GM18526 (cell line): ENCODE data around the gene PRM1.

Source experiments
- POLR2A ChIP-seq: IDR thresholded peaks from 3 replicates; pipeline ENCODE4 v1.6.1; 2011; ENCODE audit not compliant: insufficient read length; ENCODE audit errors: extremely low read depth

The PRM1 gene

GRCh38 chr16:11272484-11272883, 8.6 kb downstream of the PRM1 start:
- TF ChIP-seq POLR2A: no peak

GRCh38 chr16:11271610-11272009, 9.5 kb downstream of the PRM1 start:
- no peak for TF ChIP-seq POLR2A

GRCh38 chr16:11270602-11271162, 10.4 kb downstream of the PRM1 start:
- TF ChIP-seq POLR2A: no peak

GRCh38 chr16:11268921-11269375, 12.2 kb downstream of the PRM1 start, which contains the start of gene TNP2:
TSS of gene TNP2 (minus strand) at chr16:11269325. CDS start at chr16:11269262, 63 bp downstream.
- no peak for TF ChIP-seq POLR2A

GRCh38 chr16:11265124-11265523, 16.0 kb downstream of the PRM1 start:
- no peak for TF ChIP-seq POLR2A

- TF ChIP-seq POLR2A: no peak
Measured at GRCh38 chr16:11264155-11264832, 16.8 kb downstream of the PRM1 start.

- no peak for TF ChIP-seq POLR2A
Measured at GRCh38 chr16:11263737-11264136, 17.4 kb downstream of the PRM1 start.

- no peak for TF ChIP-seq POLR2A
Measured at GRCh38 chr16:11262915-11263314, 18.2 kb downstream of the PRM1 start.

GRCh38 chr16:11260596-11260966, 20.5 kb downstream of the PRM1 start:
- no peak for TF ChIP-seq POLR2A

GRCh38 chr16:11259655-11260595, 21.2 kb downstream of the PRM1 start:
- TF ChIP-seq POLR2A: no peak

GRCh38 chr16:11258553-11259492, 22.3 kb downstream of the PRM1 start:
- no peak for TF ChIP-seq POLR2A

- TF ChIP-seq POLR2A: no peak
Measured at GRCh38 chr16:11257131-11257938, 23.8 kb downstream of the PRM1 start.

GRCh38 chr16:11256661-11257130, 24.4 kb downstream of the PRM1 start:
- no peak for TF ChIP-seq POLR2A
